CD1c-positive myeloid dendritic cell (primary cell): Measurements from ENCODE around the gene RSPH3.
"Not testable (repeated sequence)": the region's sequence is repeated elsewhere in the genome, so short reads cannot be mapped to it uniquely, and the experiment has no call there.

Experiments used
- DNase-seq: peaks from one replicate; pipeline ENCODE4 v3.0.0-alpha.2; 2016; ENCODE audit errors: extremely low spot score

RSPH3 gene

GRCh38 chr6:158977382-158977781 lies 22.6 kb downstream of the RSPH3 start:
- DNase-seq: no peak

- peak; percentile 70 for DNase-seq
Measured at GRCh38 chr6:158972241-158973233, 27.5 kb downstream of the RSPH3 start.

GRCh38 chr6:158970640-158971275 lies 29.2 kb downstream of the RSPH3 start:
- DNase-seq: no peak

- no peak for DNase-seq
Measured at GRCh38 chr6:158969148-158969547, 30.9 kb downstream of the RSPH3 start.

- DNase-seq: no peak
Measured at GRCh38 chr6:158963020-158963808, 36.8 kb downstream of the RSPH3 start.

- no peak for DNase-seq
Measured at GRCh38 chr6:158962371-158962770, 37.6 kb downstream of the RSPH3 start.

GRCh38 chr6:158960026-158960425 lies 40.0 kb downstream of the RSPH3 start:
- DNase-seq: no peak

GRCh38 chr6:158959552-158959951 lies 40.5 kb downstream of the RSPH3 start:
- DNase-seq: no peak

GRCh38 chr6:158958504-158959386 lies 41.3 kb downstream of the RSPH3 start:
- DNase-seq: no peak

- no peak for DNase-seq
Measured at GRCh38 chr6:158955255-158955654, 44.7 kb downstream of the RSPH3 start.

- no peak for DNase-seq
Measured at GRCh38 chr6:158954753-158955152, 45.2 kb downstream of the RSPH3 start.

- not testable (repeated sequence) for DNase-seq
Measured at GRCh38 chr6:158952011-158952410, 48.0 kb downstream of the RSPH3 start.

GRCh38 chr6:158951565-158951964 lies 48.4 kb downstream of the RSPH3 start:
- DNase-seq: not testable (repeated sequence)

- no peak for DNase-seq
Measured at GRCh38 chr6:158947284-158947683, 52.7 kb downstream of the RSPH3 start.

- DNase-seq: no peak
Measured at GRCh38 chr6:158943380-158944032, 56.5 kb downstream of the RSPH3 start.

- DNase-seq: no peak
Measured at GRCh38 chr6:158942349-158942748, 57.7 kb downstream of the RSPH3 start.

GRCh38 chr6:158941246-158941645 lies 58.8 kb downstream of the RSPH3 start:
- no peak for DNase-seq

- DNase-seq: peak; percentile 58
Measured at GRCh38 chr6:158939255-158940159, 60.5 kb downstream of the RSPH3 start.

- DNase-seq: peak; percentile 47
Measured at GRCh38 chr6:158938811-158939254, 61.2 kb downstream of the RSPH3 start.
